HG03060 (cell line): ENCODE results near the gene GABRG3.
"Not testable (repeated sequence)": the region's sequence is repeated elsewhere in the genome, so short reads cannot be mapped to it uniquely, and the experiment has no call there.

Source experiments
- ATAC-seq: cut with Tn5 transposase; IDR thresholded peaks from one replicate; pipeline ENCODE4 v1.9.1; 2021; ENCODE audit warnings: low read depth, moderate number of reproducible peaks; ENCODE audit not compliant: unreplicated experiment

Gene GABRG3

DNA sequence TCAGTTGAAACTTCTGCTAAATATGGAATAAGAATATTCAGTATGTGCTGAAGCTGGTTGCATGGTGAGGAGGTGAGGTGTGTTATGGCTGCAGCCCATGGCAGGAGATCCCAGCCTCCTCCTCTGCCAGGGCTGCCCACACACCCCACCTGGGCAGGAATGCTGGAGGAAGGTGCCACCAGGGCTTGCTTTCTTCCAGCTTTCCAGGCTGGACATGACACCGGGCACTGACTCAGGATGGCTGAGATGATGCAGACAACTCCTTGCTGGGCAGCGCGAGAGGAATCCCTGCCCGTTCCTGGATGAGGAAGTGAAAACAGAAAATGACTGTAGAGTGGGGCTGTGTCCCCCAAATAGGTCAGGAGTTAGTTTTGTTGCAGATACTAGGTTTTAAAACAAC is 14.1 kb downstream of the GABRG3 start:
- ATAC-seq = no peak

DNA sequence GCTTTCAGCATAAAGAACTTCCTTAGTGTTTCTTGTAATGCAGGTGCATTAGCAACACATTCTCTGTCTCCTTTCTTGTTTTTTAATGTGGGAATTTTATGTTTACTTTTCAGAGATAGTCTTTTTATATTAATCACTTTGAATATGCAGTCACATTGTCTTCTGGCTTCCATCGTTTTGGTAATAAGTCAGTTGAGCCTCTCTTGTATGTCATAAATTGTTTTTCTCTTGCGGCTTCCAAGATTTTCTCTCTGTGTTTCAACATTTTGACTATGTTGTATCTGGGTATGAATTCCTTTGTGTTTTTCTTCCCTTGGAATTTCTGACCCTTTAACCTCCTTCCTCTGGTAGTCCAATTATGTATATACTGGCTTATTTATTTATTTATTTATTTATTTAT is 25.3 kb downstream of the GABRG3 start:
- no peak for ATAC-seq

DNA sequence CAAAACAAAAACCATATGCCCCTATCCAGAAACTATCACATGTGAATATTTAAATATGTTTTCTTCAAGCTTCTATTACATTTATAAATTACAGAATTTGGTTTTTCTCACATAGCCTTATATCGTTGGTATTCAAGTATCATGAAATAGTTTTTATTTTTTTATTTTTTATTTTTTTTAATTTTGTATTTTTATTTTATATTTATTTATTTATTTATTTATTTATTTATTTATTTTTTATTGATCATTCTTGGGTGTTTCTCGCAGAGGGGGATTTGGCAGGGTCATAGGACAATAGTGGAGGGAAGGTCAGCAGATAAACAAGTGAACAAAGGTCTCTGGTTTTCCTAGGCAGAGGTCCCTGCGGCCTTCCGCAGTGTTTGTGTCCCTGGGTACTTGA is 32.0 kb downstream of the GABRG3 start:
- not testable (repeated sequence) for ATAC-seq

DNA sequence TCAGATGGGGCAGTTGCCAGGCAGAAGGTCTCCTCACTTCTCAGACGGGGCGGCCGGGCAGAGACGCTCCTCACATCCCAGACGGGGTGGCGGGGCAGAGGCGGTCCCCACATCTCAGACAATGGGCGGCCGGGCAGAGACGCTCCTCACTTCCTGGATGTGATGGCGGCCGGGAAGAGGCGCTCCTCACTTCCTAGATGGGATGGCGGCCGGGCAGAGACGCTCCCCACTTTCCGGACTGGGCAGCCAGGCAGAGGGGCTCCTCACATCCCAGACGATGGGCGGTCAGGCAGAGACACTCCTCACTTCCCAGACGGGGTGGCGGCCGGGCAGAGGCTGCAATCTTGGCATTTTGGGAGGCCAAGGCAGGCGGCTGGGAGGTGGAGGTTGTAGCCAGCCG is 33.2 kb downstream of the GABRG3 start:
- not testable (repeated sequence) for ATAC-seq

DNA sequence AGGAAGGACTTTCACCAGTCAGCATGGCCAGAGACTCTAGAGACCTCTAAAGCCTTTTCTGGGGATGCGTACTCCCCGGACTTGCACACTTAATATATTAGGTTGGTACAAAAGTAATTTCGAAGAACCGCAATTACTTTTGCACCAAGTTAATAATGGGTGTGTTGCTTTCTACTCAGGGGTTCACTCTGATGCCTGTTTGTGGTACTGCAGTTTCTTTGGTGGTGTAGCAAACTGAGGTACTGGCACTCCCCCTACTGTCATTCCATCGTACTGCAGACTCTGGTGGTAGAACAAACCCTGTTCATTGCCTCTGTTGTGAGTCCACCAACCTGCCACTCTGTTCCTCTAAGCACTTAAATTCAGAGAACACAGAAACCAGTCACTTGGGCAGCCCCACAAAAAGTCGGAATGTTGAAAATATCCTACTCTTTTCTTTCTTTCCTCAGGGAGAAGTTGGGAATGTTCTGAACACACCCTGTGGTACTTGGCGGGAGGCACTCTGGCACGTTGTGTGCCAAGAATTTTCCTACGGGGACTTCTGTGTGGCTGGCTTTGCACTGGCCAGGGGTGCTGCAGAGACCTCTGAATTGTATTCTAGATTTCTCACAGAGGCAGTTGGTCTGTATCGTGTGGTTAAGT is 46.3 kb downstream of the GABRG3 start:
- ATAC-seq = no peak

DNA sequence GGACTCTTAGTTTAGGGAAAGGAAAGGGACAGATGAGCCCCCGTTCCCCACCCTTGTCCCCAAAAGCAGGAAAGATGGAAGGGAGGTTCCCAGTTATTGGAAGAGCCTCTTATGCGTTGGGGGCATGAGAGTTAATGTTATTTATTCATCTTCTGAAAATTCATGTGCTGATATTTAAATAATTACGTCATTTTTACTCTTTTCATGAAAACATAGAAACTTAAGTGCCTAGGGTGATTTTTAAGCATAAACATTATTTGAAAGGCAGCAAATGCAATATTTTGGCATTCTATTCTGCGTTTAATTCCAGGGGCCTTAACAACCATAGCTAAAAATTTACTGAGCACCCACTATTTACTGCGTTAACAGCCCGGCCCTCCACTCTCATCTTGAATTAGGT is 48.7 kb downstream of the GABRG3 start:
- ATAC-seq = no peak

DNA sequence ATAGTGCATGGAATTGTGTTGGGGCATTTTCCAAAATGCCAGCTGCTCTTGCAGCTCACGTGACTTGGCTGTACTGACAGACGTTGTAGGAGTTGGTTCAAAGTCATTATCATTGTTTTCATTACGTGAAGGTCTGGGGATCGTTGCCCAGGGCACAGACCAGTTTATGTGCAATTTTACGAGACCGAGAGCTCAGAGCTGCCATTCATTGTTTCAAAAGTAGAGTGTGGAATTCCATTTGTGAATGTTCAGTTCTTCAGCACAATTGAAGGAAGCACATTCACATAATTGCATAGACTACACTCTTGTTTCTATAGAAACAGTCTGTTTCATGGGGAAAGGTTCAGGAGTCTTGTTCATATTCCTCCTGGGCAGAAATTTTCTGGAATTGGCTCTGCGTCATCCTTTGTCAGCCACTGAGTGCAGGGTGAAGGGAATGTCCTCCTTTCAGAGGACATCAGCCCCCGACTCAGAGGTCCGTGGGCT is 54.5 kb downstream of the GABRG3 start:
- no peak for ATAC-seq

DNA sequence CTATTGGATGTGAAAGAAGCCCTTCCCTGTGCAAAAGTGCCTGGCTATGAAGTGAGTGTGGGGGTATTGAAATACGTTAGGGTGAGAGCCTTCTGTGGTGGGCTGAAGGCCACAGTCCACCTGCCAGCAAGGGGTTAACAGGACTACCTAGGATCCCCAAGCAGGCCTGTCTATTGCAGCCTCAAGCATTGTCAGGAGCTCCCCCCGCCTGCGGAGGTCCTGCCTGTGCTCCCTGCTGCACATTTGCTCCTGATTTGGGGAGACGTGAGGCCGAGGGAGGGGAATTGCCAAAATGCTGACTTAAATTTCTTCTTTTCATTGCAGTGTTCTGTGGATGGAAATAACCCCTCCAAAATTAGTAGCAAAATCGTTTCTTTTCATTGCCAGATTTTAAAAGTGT is 56.2 kb downstream of the GABRG3 start:
- no peak for ATAC-seq

DNA sequence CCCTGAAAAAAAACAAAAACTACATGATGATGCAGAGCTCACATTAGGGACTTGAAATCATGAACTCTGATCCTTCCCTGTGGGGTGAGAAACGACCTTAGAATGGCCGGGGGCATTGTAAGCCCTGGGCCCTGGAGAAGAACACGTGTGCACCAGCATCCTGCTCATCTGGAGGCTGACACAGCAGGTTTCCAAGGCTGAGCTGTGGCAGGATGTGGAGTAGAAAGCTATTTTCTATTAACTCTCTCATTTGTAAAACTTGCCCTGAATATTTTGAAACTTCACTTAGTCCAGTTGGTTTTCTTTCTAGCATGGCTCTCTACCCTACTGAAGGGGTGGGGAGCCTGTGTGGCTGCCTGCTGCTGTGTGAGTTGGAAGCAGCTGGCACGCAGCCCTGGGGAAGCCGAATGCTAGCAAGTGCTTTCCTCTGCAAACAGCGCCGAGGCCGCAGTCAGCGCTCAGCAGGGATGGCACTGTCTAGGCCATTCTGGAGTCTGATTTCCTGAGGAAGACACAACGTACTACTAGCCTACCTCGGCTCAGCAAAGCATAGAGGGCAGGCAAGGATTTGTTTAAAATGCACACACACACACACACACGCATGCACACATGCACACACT is 58.0 kb downstream of the GABRG3 start:
- no peak for ATAC-seq

DNA sequence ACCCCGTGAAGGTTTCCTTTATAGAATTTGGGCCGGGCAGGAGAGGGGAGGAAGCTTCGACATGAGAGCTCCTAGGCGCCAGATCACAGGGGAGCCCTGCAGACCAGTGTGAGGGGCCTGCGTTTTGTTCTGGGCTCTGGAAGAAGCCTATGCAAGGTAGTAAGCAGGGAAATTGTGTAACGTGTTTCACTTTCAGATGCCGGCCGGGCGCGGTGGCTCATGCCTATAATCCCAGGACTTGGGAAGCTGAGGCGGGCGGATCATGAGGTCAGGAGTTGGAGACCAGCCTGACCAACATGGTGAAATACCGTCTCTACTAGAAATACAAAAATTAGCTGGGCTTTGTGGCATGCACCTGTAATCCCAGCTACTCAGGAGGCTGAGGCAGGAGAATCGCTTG is 65.2 kb downstream of the GABRG3 start:
- no peak for ATAC-seq

DNA sequence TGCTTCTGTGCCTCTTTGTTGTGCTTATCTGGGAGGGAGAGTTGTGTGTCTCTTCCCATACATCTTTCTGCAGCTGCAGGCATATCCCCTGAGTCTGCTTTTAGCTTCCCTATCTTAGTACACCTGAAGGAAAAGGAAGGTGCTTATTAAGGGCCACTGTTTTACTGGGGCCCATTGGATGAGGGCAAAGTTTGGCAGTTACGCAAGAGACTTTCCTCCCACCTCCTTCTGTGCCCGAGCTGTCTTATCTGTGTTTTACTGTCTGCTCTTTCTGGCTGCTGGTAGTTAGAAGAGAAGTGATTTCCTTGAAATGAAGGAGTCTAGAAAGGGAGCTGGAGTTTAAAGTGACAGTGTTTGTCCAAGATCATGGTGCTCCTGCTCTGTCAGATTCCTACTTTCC is 66.5 kb downstream of the GABRG3 start:
- ATAC-seq = no peak

DNA sequence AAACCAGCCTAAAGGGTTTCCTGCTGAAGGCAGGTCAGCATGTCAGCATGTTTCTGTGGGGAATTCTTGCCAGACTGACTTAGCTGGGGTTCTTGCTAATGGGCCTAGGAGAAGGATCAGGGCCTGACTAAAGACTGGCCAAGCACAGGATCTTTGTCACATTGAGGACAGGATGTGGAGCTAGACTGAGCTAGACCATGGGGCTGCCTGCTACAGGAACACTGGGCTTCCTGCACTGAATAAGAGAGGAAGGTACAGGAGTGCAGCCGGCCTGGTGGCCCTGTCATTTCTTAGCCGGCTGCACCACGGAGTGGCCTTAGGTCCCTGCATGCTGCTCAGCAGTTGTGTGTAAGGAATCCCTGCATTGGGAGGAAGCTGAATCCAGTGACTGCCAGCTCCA is 68.2 kb downstream of the GABRG3 start:
- ATAC-seq = no peak

DNA sequence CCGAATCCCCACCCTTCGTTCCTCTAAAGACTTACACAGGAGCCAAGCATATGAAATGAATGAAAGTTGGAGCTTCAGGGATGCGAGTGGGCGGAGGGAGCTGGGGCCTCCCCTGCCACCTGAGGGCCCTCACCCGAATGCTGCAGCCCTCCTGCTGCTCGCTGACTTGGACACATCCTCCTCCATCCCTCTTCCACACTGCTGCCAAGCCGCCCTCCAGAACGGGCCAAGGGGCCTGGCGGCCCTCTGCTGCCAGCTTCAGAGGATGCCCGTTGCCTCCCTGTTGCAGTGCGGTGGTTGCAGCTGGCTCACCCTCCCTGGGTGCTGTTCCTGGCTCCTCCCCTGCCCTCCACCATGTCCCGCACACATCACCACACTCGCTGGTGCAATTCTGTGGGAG is 71.2 kb downstream of the GABRG3 start:
- no peak for ATAC-seq

DNA sequence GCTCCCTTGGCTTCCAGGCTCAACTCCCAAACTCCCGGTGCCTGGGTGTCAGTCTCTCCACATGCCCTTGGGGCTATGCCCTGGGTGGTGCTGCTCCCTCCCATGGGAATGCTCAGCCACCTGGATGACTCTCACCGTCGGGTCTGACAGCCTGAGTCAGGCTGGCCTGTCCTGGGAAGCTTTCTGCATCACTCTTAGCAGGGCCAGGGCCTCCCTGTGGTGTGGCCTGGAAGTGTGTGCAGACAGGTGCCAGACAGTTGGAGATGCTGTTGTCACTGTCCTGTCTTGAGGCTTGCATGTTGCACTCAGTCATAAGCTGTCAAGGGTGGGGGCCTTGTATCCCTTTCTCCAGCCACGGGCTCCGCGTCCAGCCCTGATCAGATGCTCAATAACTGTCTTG is 71.7 kb downstream of the GABRG3 start:
- ATAC-seq = no peak

DNA sequence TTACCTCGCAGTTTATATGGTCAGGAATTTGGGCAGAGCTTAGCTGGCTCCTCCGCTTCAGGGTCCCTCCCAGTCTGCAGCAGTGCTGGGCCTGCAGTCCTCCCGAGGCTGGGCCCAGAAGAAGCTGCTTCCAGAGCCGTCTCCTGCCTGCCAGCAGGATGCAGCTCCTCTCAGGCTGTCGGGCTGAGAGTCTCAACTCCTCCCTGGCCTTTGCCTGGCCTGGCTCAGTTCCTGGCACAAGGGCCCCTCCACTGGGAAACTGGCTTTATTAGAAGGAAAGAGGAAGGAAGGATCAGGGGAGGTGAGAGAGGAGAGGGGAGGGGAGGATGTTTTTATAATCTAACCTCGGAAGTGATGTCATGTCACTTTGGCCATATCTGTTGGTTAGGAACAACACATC is 72.8 kb downstream of the GABRG3 start:
- no peak for ATAC-seq

DNA sequence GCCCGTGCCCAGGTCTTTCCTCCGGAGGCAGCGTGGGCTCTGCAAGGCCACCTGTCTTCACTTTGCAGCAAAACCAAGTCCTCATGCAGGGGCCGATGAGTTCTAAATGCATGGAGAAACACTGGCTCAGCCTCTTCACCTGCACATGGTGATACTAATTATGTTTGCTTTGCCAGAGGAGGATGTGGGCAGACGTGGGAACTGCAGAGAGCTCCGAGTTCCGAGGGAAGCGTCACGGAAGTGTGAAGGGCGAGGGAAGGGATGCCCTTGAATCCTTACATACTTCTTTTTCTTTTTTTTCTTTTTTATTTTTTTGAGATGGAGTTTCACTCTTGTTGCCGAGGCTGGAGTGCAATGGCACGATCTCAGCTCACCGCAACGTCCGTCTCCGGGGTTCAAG is 74.8 kb downstream of the GABRG3 start:
- no peak for ATAC-seq

DNA sequence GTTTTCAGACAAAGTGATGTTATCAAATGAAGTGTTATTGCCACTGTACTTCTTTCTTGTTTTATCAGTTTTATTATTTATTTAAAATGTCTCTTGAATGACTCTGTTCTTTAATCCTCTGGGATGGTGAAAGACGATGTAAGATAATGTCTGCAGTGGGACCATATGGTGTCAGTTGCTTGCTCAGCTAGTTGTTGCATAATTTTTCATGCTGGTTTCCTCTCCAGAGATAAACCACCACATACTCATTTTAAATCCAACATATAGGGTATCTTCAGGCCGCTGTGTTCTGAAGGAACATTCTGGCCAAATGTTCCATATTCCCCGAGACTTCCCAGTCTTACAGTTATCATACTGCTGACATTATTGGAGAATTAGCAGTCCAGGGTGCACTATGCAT is 75.9 kb downstream of the GABRG3 start:
- no peak for ATAC-seq

DNA sequence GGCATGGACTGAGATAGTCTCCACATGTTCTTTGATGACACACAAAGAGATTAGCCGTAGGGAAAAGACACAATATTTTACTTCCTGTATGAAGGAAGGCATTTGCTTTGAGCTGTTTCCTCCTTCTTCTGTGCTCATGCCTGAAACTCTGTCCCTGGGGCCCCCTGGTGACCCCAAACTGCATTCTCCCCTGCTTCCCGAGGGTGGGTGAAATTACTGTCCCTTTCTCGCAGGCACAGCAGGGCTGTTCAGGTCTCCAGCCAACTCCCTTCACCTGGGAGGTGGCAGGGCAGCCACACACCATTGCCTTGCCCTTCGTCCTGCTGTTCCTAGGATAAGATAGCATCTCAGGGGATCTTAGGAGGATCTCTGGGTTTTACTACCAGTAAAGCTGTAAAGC is 79.2 kb downstream of the GABRG3 start:
- ATAC-seq = no peak

DNA sequence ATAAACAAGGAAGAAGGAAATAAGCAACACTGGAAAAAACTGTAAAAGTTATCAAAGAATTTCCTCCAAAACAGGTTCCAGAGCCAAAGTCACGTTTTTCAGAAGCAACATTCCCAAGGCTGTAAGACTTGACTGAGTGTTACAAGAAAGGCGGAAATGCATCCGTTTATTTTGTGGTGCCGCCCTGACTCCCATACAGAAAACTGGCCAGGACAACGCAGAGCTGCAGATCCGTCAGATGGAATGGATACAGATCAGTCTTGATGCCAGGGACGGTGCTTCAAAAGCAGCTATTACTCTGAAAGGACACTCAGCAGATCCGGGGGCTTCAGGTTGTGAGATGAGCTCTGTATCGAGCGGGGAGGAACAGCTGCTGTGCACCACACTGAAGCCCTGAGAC is 83.4 kb downstream of the GABRG3 start:
- ATAC-seq = no peak

DNA sequence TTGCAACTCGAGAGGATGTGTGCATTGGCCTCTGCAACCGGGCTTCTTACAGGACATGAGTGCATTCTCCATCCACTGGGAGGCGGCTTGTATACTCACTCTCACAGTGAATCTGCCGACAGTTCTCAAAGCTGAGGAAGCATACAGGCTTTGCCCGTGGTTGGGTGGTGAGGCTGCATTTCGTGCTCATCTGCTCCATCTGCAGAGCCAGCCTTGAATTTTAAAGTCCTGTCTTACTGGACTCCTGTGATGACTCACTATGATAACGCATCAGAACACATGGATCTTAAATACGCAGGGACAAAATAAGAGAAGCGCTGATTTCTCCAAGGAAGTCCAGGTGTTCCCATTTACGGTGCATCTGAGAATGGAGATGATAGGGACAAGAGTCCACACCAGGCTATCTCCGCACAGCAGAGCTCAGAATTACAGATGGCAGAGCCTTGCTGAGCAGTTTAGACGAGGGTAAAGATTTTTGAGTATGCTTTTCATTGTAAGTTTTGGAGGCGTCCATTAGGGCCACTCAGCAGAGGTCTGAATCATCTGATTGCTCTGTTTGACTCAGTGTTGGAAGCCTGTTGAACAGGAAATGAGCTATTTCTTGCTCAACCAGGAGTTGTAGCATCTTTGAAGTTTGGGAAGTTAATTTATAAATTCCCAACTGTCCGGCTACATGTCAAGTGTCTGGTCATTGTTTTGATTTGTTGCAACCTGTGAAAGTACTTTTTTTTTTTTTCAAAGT is 87.1 kb downstream of the GABRG3 start:
- no peak for ATAC-seq

DNA sequence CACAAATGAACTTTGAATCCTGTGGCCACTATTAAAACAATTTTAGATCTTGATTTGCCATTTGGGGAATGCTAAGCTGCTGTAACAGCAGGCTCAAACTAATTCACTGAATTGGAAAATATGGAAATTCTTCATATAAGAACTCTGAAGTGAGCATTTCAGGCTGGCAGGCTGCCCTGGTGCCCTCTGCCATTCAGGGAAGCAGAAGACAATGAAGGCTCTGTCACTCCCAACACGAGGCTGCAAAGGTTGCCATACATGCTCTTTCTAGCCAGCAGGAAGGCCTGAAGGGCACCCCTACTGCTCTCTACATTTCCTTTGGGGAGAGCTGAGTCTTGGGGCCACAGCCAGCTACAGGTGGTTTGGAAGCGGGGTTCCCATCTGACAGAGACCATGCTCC is 88.0 kb downstream of the GABRG3 start:
- ATAC-seq = no peak
